IMR-90 (cell line): ENCODE results near the gene H1-8. TPM values are rescaled to one million over a fixed set of nuclear protein-coding genes. Genes with fewer than 3 reads are reported as not detected.
A peak's percentile ranks its signal among the peaks of the same experiment; 100 is the strongest.
"Not testable (repeated sequence)": the region's sequence is repeated elsewhere in the genome, so short reads cannot be mapped to it uniquely, and the experiment has no call there.

Source experiments
- ATAC-seq: fragments of 200-7000 bp; cut with Tn5 transposase; 2 replicates; pipeline ENCODE4 v1.9.1; 2020; ENCODE audit warnings: low read depth, mild to moderate bottlenecking, moderate library complexity
- BruUV-seq: library from RNA; stranded (reverse); fragments of 400-500 nt; replicated peaks from 2 replicates; lab custom pipeline; 2021; lab: Mats Ljungman, UMichigan
- CTCF ChIA-PET: fragments of 300-600 bp; formaldehyde crosslinking; extraction: SDS; loops from one replicate; lab custom pipeline; 2021; ENCODE audit warnings: antibody characterized with exemption; lab: Yijun Ruan, JAX
- POLR2A ChIA-PET: fragments of 300-600 bp; sonication (Branson Sonifier 250); formaldehyde crosslinking; loops from one replicate; lab custom pipeline; 2022; ENCODE audit warnings: antibody characterized with exemption; ENCODE audit not compliant: unreplicated experiment; lab: Charles Lee
- DNase-seq: peaks from one replicate; pipeline ENCODE4 v3.0.0; 2013
- H2AFZ ChIP-seq: replicated peaks from 2 replicates; pipeline ENCODE3; 2013; ENCODE audit warnings: low read length, mild to moderate bottlenecking; ENCODE audit not compliant: poor library complexity
- H2AK5ac ChIP-seq: 2 replicates; pipeline ENCODE4 v1.6.1; 2013; ENCODE audit warnings: low read depth, low read length, inconsistent platforms
- H2AK9ac ChIP-seq: replicated peaks from 2 replicates; pipeline ENCODE3; 2013; ENCODE audit warnings: mild to moderate bottlenecking, low read depth, low read length, moderate library complexity; ENCODE audit not compliant: poor library complexity
- H2BK120ac ChIP-seq: 2 replicates; pipeline ENCODE4 v1.6.1; 2013; ENCODE audit warnings: low read depth, low read length, inconsistent platforms
- H2BK15ac ChIP-seq: 3 replicates; pipeline ENCODE4 v1.6.1; 2013; ENCODE audit warnings: low read depth, low read length, inconsistent platforms
- H2BK20ac ChIP-seq: 2 replicates; pipeline ENCODE4 v1.6.1; 2013; ENCODE audit warnings: low read depth, mild to moderate bottlenecking, inconsistent platforms, low read length, moderate library complexity
- H2BK5ac ChIP-seq: 2 replicates; pipeline ENCODE4 v1.6.1; 2013; ENCODE audit warnings: mild to moderate bottlenecking, low read depth, low read length, inconsistent platforms; ENCODE audit not compliant: poor library complexity, severe bottlenecking
- H3K14ac ChIP-seq: replicated peaks from 2 replicates; pipeline ENCODE4 v1.6.1; 2013; ENCODE audit warnings: low read depth, low read length, inconsistent platforms
- H3K18ac ChIP-seq: 2 replicates; pipeline ENCODE4 v1.6.1; 2013; ENCODE audit warnings: low read depth, low read length, control low read depth
- H3K23ac ChIP-seq: 2 replicates; pipeline ENCODE4 v1.6.1; 2013; ENCODE audit warnings: low read depth, low read length, inconsistent platforms
- H3K27ac ChIP-seq: 2 replicates; pipeline ENCODE4 v1.5.1; 2013; ENCODE audit warnings: mild to moderate bottlenecking, control low read depth, low read length; ENCODE audit not compliant: insufficient read depth
- H3K27me3 ChIP-seq: 2 replicates; pipeline ENCODE4 v1.6.1; 2013; ENCODE audit warnings: low read length; ENCODE audit not compliant: control insufficient read depth, insufficient read depth
- H3K36me3 ChIP-seq: 2 replicates; pipeline ENCODE4 v1.6.1; 2013; ENCODE audit warnings: low read length, mixed read lengths; ENCODE audit not compliant: control insufficient read depth, insufficient read depth
- H3K4ac ChIP-seq: 2 replicates; pipeline ENCODE4 v1.6.1; 2013; ENCODE audit warnings: low read depth, low read length, inconsistent platforms
- H3K4me1 ChIP-seq: 2 replicates; pipeline ENCODE4 v1.6.1; 2013; ENCODE audit warnings: low read length, mixed read lengths; ENCODE audit not compliant: control insufficient read depth, insufficient read depth
- H3K4me2 ChIP-seq: 2 replicates; pipeline ENCODE4 v1.6.1; 2013; ENCODE audit warnings: low read depth, mild to moderate bottlenecking, control low read depth, low read length, moderate library complexity
- H3K4me3 ChIP-seq: 2 replicates; pipeline ENCODE4 v1.5.1; 2013; ENCODE audit warnings: low read depth, mild to moderate bottlenecking, control low read depth, low read length, moderate library complexity; ENCODE audit not compliant: insufficient read depth
- H3K56ac ChIP-seq: 2 replicates; pipeline ENCODE4 v1.6.1; 2013; ENCODE audit warnings: low read length, inconsistent platforms; ENCODE audit not compliant: insufficient read depth; ENCODE audit errors: extremely low read depth
- H3K79me1 ChIP-seq, 2 experiments: 2 replicates each; pipeline ENCODE4 v1.6.1; 2013; ENCODE audit warnings: low read length in 2 of 2, inconsistent platforms in 1 of 2, low read depth in 1 of 2
- H3K9ac ChIP-seq: 2 replicates; pipeline ENCODE4 v1.6.1; 2013; ENCODE audit warnings: low read depth, low read length, control low read depth
- H3K9me1 ChIP-seq: 2 replicates; pipeline ENCODE4 v1.6.1; 2013; ENCODE audit warnings: low read length, inconsistent platforms; ENCODE audit not compliant: insufficient read depth
- H3K9me3 ChIP-seq: 2 replicates; pipeline ENCODE4 v1.6.1; 2013; ENCODE audit warnings: low read length; ENCODE audit not compliant: control insufficient read depth, insufficient read depth
- H4K20me1 ChIP-seq: 2 replicates; pipeline ENCODE4 v1.6.1; 2013; ENCODE audit warnings: low read length, inconsistent platforms; ENCODE audit not compliant: insufficient read depth
- H4K5ac ChIP-seq: 2 replicates; pipeline ENCODE4 v1.6.1; 2013; ENCODE audit warnings: mild to moderate bottlenecking, low read depth, low read length, control low read depth
- H4K8ac ChIP-seq, 2 experiments: 2 replicates each; pipeline ENCODE4 v1.6.1; 2013; ENCODE audit warnings: low read depth in 2 of 2, low read length in 2 of 2, control low read depth in 1 of 2, inconsistent platforms in 1 of 2
- H4K91ac ChIP-seq: 2 replicates; pipeline ENCODE4 v1.6.1; 2013; ENCODE audit warnings: low read depth, low read length, inconsistent platforms; ENCODE audit not compliant: insufficient read depth
- FOS ChIP-seq: fragments of 150-350 bp; IDR thresholded peaks from 2 replicates; pipeline ENCODE4 v1.6.1; 2016; ENCODE audit warnings: low read depth, low read length
- MXI1 ChIP-seq: IDR thresholded peaks from 2 replicates; pipeline ENCODE4 v1.6.1; 2012; ENCODE audit warnings: low read depth, mild to moderate bottlenecking, low read length, moderate library complexity, borderline replicate concordance
- WGBS, 2 experiments: methylation state at CpG; one replicate each; pipeline versions ENCODE4 v1.1.5 to v1.1.7; 2013; ENCODE audit warnings: missing lambda C conversion rate in 2 of 2; ENCODE audit not compliant: insufficient read length in 1 of 2; ENCODE audit errors: extremely low coverage in 2 of 2; 5-methylcytosine and 5-hydroxymethylcytosine counted together
- dilution Hi-C: fragments of 300-500 bp; cut with HindIII; formaldehyde crosslinking; loops from one replicate; pipeline ENCODE4 v1.14.3; 2018; ENCODE audit warnings: low sequenced_read_pairs; ENCODE audit not compliant: unreplicated experiment
- in situ Hi-C: fragments of 300-500 bp; cut with MboI; formaldehyde crosslinking; loops from 3 replicates; pipeline ENCODE4 v1.14.3; 2019; ENCODE audit warnings: low sequenced_read_pairs, inconsistent platforms, mixed read lengths
- intact Hi-C: fragments of 100-400 bp; cut with micrococcal nuclease; formaldehyde crosslinking; loops from 2 replicates; pipeline ENCODE4 v1.10.0; 2022
- polyA plus RNA-seq, 3 experiments: library from polyadenylated mRNA; depleted of rRNA; stranded (reverse); fragments of >200 nt; gene quantifications; 2 replicates each; pipeline ENCODE4 v1.2.3, GENCODE V29; 2012; ENCODE audit warnings: low replicate concordance in 1 of 3
- total RNA-seq: library from RNA; depleted of rRNA; stranded (reverse); fragments of >200 nt; gene quantifications from 2 replicates; pipeline ENCODE4 v1.2.3, GENCODE V29; 2012

The H1-8 gene
- total and polyA plus RNA-seq, 2 of the 4 experiments (the other 2 are of a cell fraction) = not detected

DNA sequence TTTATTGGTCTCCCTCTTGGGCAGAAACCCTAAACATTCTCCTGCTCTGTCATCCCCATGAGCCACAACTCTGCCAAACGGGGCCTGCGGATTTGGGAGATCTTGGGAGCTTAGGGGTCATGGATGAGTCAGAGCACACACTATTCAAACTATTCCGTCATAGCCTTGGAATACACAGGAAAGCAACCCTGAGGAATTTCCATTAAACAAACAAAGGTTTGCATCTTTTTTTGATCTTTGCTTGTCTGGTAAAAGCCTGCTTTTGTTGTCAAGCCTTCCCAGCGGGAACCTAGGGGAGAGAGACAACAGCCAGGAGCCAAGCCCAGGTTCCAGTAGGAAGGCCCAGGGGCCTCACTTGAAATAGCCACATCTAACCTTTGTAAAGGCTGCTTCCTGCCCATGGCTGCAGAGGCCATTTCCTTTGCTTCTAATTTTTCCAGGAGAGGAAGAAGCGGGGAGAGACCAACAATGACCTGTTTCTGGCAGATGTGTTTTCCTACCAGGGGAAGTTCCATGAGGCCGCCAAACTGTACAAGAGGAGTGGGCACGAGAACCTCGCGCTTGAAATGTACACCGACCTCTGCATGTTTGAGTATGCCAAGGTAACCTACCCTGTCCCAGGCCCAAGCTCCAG is 47.9 kb upstream of the H1-8 start:
- peak overlapping the region; percentile 98 for H3K4ac ChIP-seq
- peak overlapping the region; percentile 52 for H3K4me2 ChIP-seq
- peak overlapping the region; percentile 98 for H2AK5ac ChIP-seq
- H4K8ac ChIP-seq = peak overlapping the region; percentile 32 to 72
- peak overlapping the region; percentile 82 for H4K91ac ChIP-seq
- H3K36me3 ChIP-seq, H3K27me3 ChIP-seq, H3K4me3 ChIP-seq, POLR2A ChIA-PET, BruUV-seq, in situ Hi-C loops, dilution Hi-C loops, intact Hi-C loops, H4K20me1 ChIP-seq, H3K9me3 ChIP-seq: not testable (repeated sequence)
- H2BK20ac ChIP-seq = peak overlapping the region; percentile 99
- H3K18ac ChIP-seq = peak overlapping the region; percentile 100
- H3K9ac ChIP-seq = peak overlapping the region; percentile 55
- H2BK15ac ChIP-seq = peak overlapping the region; percentile 45
- peak overlapping the region; percentile 99 for H2BK120ac ChIP-seq
- H3K14ac ChIP-seq = peak overlapping the region; percentile 90
- H3K79me1 ChIP-seq = peaks cover 2 to 46% of the 10 kb centered on the region in 2 experiments; a peak in 2 of 4 replicates
- peak overlapping the region; percentile 97 for H2BK5ac ChIP-seq
- H3K4me1 ChIP-seq = peaks cover 44% of the 10 kb centered on the region
- ATAC-seq (peak; percentile 81), DNase-seq (peak; percentile 90)
- CTCF ChIA-PET = interaction anchor here (1.2 kb wide), 1 partner anchor 54 kb away, joined by 4 read pairs; no protein-coding TSS in a partner anchor
- WGBS, 2 experiments = no CpG with 5 or more reads among the region's 10 CpGs
- H2AFZ ChIP-seq = peak overlapping the region; percentile 65
- H3K27ac ChIP-seq = peak overlapping the region; percentile 99
- H4K5ac ChIP-seq = peak overlapping the region; percentile 99
- TF ChIP-seq MXI1 (0 out of 2 replicates have a peak, but pooled peaks have one; percentile 10), FOS (peak; percentile 46; the same call in 1 of the 2 replicates)
- peak overlapping the region; percentile 39 for H3K23ac ChIP-seq
- peak overlapping the region; percentile 26; the same call in 1 of the 2 replicates for H3K56ac ChIP-seq
- peaks cover 29% of the 10 kb centered on the region for H3K9me1 ChIP-seq
- peak overlapping the region; percentile 80 for H2AK9ac ChIP-seq

DNA sequence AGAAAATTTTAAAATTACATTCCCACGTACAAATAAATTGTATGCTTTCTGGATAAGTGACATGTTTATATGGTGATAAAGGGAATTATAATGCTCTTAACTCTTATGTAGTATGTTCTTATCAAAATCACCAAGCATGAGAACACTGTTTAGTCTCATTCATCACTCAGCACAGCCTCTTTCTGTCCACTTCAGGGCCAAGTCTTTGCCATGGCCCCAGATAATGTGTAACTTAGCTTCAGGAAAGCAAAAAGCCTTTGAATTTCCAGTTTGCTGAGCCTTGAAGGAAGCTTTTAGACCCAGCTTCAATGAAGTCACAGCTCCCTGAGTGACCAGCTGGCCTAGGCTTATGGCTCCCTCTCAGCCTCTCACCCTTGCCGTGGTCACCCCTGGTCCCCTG is 45.1 kb upstream of the H1-8 start:
- POLR2A ChIA-PET, H3K27me3 ChIP-seq, H3K23ac ChIP-seq, intact Hi-C loops, in situ Hi-C loops, H3K4me2 ChIP-seq, H3K9me3 ChIP-seq, H2BK20ac ChIP-seq, H4K8ac ChIP-seq, ATAC-seq, H3K27ac ChIP-seq, dilution Hi-C loops, H3K56ac ChIP-seq, CTCF ChIA-PET, H3K4me3 ChIP-seq, BruUV-seq, H2AFZ ChIP-seq, DNase-seq, H3K36me3 ChIP-seq, H4K20me1 ChIP-seq, H2AK9ac ChIP-seq: not testable (repeated sequence)
- H3K9ac ChIP-seq = 0 out of 2 replicates have a peak overlapping the region, but pooled peaks have one; percentile 40
- H3K9me1 ChIP-seq = peaks cover 26% of the 10 kb centered on the region
- H2BK120ac ChIP-seq = peak overlapping the region; percentile 46; the same call in 1 of the 2 replicates
- WGBS, 2 experiments = 50% methylated on average over 1 of the region's 2 CpGs; no CpG with 5 or more reads in 1 of the 2 experiments
- peak overlapping the region; percentile 24 for H2BK5ac ChIP-seq
- peak overlapping the region; percentile 51; the same call in 1 of the 3 replicates for H2BK15ac ChIP-seq
- H3K4ac ChIP-seq = peak overlapping the region; percentile 58; the same call in 1 of the 2 replicates
- H3K79me1 ChIP-seq = peaks cover 0 to 24% of the 10 kb centered on the region in 2 experiments; a peak in 2 of 4 replicates
- H2AK5ac ChIP-seq = peak overlapping the region; percentile 17; the same call in 1 of the 2 replicates
- peak overlapping the region; percentile 65 for H3K18ac ChIP-seq
- H4K5ac ChIP-seq = peak overlapping the region; percentile 65
- peak overlapping the region; percentile 1 for H3K14ac ChIP-seq
- peaks cover 31% of the 10 kb centered on the region for H3K4me1 ChIP-seq
- peak overlapping the region; percentile 5; the same call in 1 of the 2 replicates for H4K91ac ChIP-seq
